OCI-LY1 (cell line): Measurements from ENCODE around the gene TNN.

Source experiments
- H2AFZ ChIP-seq: fragments of 200-600 bp; sonication (generic), shearing (Covaris generic); 2 replicates; pipeline ENCODE4 v1.6.0; 2014; ENCODE audit warnings: antibody characterized with exemption, mild to moderate bottlenecking, low read length
- H3F3A ChIP-seq: fragments of 200-600 bp; sonication (generic), shearing (Covaris generic); 2 replicates; pipeline ENCODE4 v1.6.0; 2014; ENCODE audit warnings: mild to moderate bottlenecking, antibody characterized with exemption, low read length, moderate library complexity; ENCODE audit not compliant: insufficient read depth
- H3K27ac ChIP-seq: fragments of 200-600 bp; sonication (generic); 2 replicates; pipeline ENCODE4 v1.5.1; 2014; ENCODE audit warnings: low read length, mixed run types, mild to moderate bottlenecking, low read depth; ENCODE audit not compliant: poor library complexity, severe bottlenecking
- H3K27me3 ChIP-seq: fragments of 200-600 bp; sonication (generic); 2 replicates; pipeline ENCODE4 v1.6.0; 2014; ENCODE audit warnings: antibody characterized with exemption, mild to moderate bottlenecking, low read length, moderate library complexity; ENCODE audit not compliant: insufficient read depth
- H3K36me3 ChIP-seq: fragments of 200-600 bp; sonication (generic); 2 replicates; pipeline ENCODE4 v1.6.1; 2014; ENCODE audit warnings: mild to moderate bottlenecking, antibody characterized with exemption, low read length, moderate library complexity, mixed read lengths; ENCODE audit not compliant: insufficient read depth
- H3K4me1 ChIP-seq: fragments of 200-600 bp; sonication (generic); 2 replicates; pipeline ENCODE4 v1.5.1; 2014; ENCODE audit warnings: mild to moderate bottlenecking, low read length, moderate library complexity; ENCODE audit not compliant: insufficient read depth, severe bottlenecking
- H3K4me2 ChIP-seq: fragments of 200-600 bp; sonication (generic), shearing (Covaris generic); 2 replicates; pipeline ENCODE4 v1.6.1; 2014; ENCODE audit warnings: low read length
- H3K4me3 ChIP-seq: fragments of 200-600 bp; sonication (generic); 2 replicates; pipeline ENCODE4 v1.5.1; 2014; ENCODE audit warnings: low read length, low read depth, mild to moderate bottlenecking, mixed read lengths; ENCODE audit not compliant: poor library complexity, severe bottlenecking
- H3K79me2 ChIP-seq: fragments of 200-600 bp; shearing (Covaris generic); 2 replicates; pipeline ENCODE4 v1.6.1; 2016; ENCODE audit warnings: mixed run types, low read length, mixed read lengths; ENCODE audit not compliant: insufficient read depth
- H3K9ac ChIP-seq: fragments of 200-600 bp; sonication (generic), shearing (Covaris generic); 2 replicates; pipeline ENCODE4 v1.6.1; 2014; ENCODE audit warnings: mild to moderate bottlenecking, low read length, mixed read lengths
- H3K9me2 ChIP-seq: fragments of 200-600 bp; sonication (generic), shearing (Covaris generic); 2 replicates; pipeline ENCODE4 v1.6.1; 2014; ENCODE audit warnings: low read depth, mild to moderate bottlenecking, low read length, mixed read lengths
- H3K9me3 ChIP-seq: fragments of 200-600 bp; shearing (Covaris generic); 2 replicates; pipeline ENCODE4 v1.6.1; 2014; ENCODE audit warnings: low read length, mixed read lengths
- H4K20me1 ChIP-seq: fragments of 200-600 bp; sonication (generic), shearing (Covaris generic); 2 replicates; pipeline ENCODE4 v1.6.0; 2016; ENCODE audit warnings: mild to moderate bottlenecking, low read length; ENCODE audit not compliant: insufficient read depth
- CTCF ChIP-seq: fragments of 200-600 bp; sonication (generic), shearing (Covaris generic); IDR thresholded peaks from 2 replicates; pipeline ENCODE4 v1.5.1; 2017; ENCODE audit warnings: mild to moderate bottlenecking, antibody characterized with exemption, low read length, moderate library complexity, mixed read lengths
- EZH2 ChIP-seq: fragments of 200-600 bp; sonication (generic), shearing (Covaris generic); IDR thresholded peaks from 2 replicates; pipeline ENCODE4 v1.8.0; 2017; ENCODE audit warnings: borderline replicate concordance, mixed run types, mild to moderate bottlenecking, antibody characterized with exemption, low read length, moderate library complexity, mixed read lengths

The TNN gene

GRCh38 chr1:175078629-175079028, 11.0 kb downstream of the TNN start:
- TF ChIP-seq EZH2: no peak
- Histone ChIP-seq H3K4me2 (no peak overlapping the region), H3K4me3 (no peak overlapping the region), H3K9me2 (no peaks in the 10 kb centered on the region), H4K20me1 (no peaks in the 10 kb centered on the region), H3K27me3 (0 out of 2 replicates have a peak, but pooled peaks cover 12% of the 10 kb centered on the region), H3K79me2 (no peaks in the 10 kb centered on the region), H3K9ac (no peak overlapping the region), H2AFZ (no peak overlapping the region), H3F3A (no peaks in the 10 kb centered on the region), H3K4me1 (no peaks in the 10 kb centered on the region), H3K27ac (no peak overlapping the region), H3K9me3 (no peaks in the 10 kb centered on the region), H3K36me3 (no peaks in the 10 kb centered on the region)

GRCh38 chr1:175079338-175079737, 11.7 kb downstream of the TNN start:
- H3K9ac ChIP-seq: no peak overlapping the region
- no peaks in the 10 kb centered on the region for H3K9me2 ChIP-seq
- no peak overlapping the region for H2AFZ ChIP-seq
- 0 out of 2 replicates have a peak, but pooled peaks cover 12% of the 10 kb centered on the region for H3K27me3 ChIP-seq
- no peak overlapping the region for H3K27ac ChIP-seq
- H3K9me3 ChIP-seq: no peaks in the 10 kb centered on the region
- H3K4me3 ChIP-seq: no peak overlapping the region
- no peaks in the 10 kb centered on the region for H3K36me3 ChIP-seq
- no peaks in the 10 kb centered on the region for H4K20me1 ChIP-seq
- H3K79me2 ChIP-seq: no peaks in the 10 kb centered on the region
- no peak for TF ChIP-seq CTCF
- TF ChIP-seq EZH2: no peak
- H3K4me1 ChIP-seq: no peaks in the 10 kb centered on the region
- no peak overlapping the region for H3K4me2 ChIP-seq
- no peaks in the 10 kb centered on the region for H3F3A ChIP-seq

- Histone ChIP-seq H3K27me3 (0 out of 2 replicates have a peak, but pooled peaks cover 12% of the 10 kb centered on the region), H3K27ac (no peak overlapping the region), H3K4me3 (no peak overlapping the region), H3K79me2 (no peaks in the 10 kb centered on the region), H3K36me3 (no peaks in the 10 kb centered on the region), H3F3A (no peaks in the 10 kb centered on the region), H3K9me2 (no peaks in the 10 kb centered on the region), H3K9ac (no peak overlapping the region), H4K20me1 (no peaks in the 10 kb centered on the region), H2AFZ (no peak overlapping the region), H3K9me3 (no peaks in the 10 kb centered on the region), H3K4me1 (no peaks in the 10 kb centered on the region), H3K4me2 (no peak overlapping the region)
- TF ChIP-seq CTCF (no peak), EZH2 (no peak)
Measured at GRCh38 chr1:175080030-175080429, 12.4 kb downstream of the TNN start.

GRCh38 chr1:175081983-175082382, 14.3 kb downstream of the TNN start:
- 0 out of 2 replicates have a peak, but pooled peaks cover 12% of the 10 kb centered on the region for H3K27me3 ChIP-seq
- no peaks in the 10 kb centered on the region for H3F3A ChIP-seq
- H3K9ac ChIP-seq: no peak overlapping the region
- no peak overlapping the region for H3K4me2 ChIP-seq
- H4K20me1 ChIP-seq: no peaks in the 10 kb centered on the region
- H2AFZ ChIP-seq: no peak overlapping the region
- H3K4me3 ChIP-seq: no peak overlapping the region
- H3K9me3 ChIP-seq: no peaks in the 10 kb centered on the region
- TF ChIP-seq EZH2 (no peak), CTCF (no peak)
- no peaks in the 10 kb centered on the region for H3K36me3 ChIP-seq
- H3K9me2 ChIP-seq: no peaks in the 10 kb centered on the region
- no peaks in the 10 kb centered on the region for H3K79me2 ChIP-seq
- no peak overlapping the region for H3K27ac ChIP-seq
- H3K4me1 ChIP-seq: no peaks in the 10 kb centered on the region
